H1 (cell line): ENCODE data around the gene SLX9. TPM values are rescaled to one million over a fixed set of nuclear protein-coding genes. Genes with fewer than 3 reads are reported as not detected.

Experiments used
- CTCF ChIA-PET: fragments of 300-600 bp; sonication (Branson Sonifier 250); formaldehyde crosslinking; loops from one replicate; lab custom pipeline; 2021; ENCODE audit not compliant: partially characterized antibody; lab: Charles Lee
- POLR2A ChIA-PET: fragments of 300-600 bp; sonication (Branson Sonifier 250); formaldehyde crosslinking; loops from one replicate; lab custom pipeline; 2021; ENCODE audit warnings: inconsistent platforms; ENCODE audit not compliant: partially characterized antibody; lab: Charles Lee
- DNase-seq, 2 experiments: peaks; one replicate each; pipeline versions ENCODE4 v3.0.0 to v3.0.0-alpha.2; 2010 to 2022; ENCODE audit warnings: low spot score in 2 of 2, low read depth in 1 of 2, mixed read lengths in 1 of 2
- FAIRE-seq: peaks from 2 replicates; lab custom pipeline; 2011; peaks lifted over from hg19 to GRCh38; lab: Jason Lieb, UNC
- H2AFZ ChIP-seq: 2 replicates; pipeline ENCODE4 v1.8.1; 2012; ENCODE audit warnings: low read length, inconsistent platforms
- H2AK5ac ChIP-seq: 2 replicates; pipeline ENCODE4 v1.6.1; 2013; ENCODE audit warnings: low read depth, low read length
- H2BK120ac ChIP-seq: replicated peaks from 2 replicates; pipeline ENCODE3; 2013; ENCODE audit warnings: low read depth, low read length, inconsistent platforms
- H2BK12ac ChIP-seq: 2 replicates; pipeline ENCODE4 v1.6.1; 2013; ENCODE audit warnings: low read depth, low read length
- H2BK15ac ChIP-seq: 2 replicates; pipeline ENCODE4 v1.6.1; 2013; ENCODE audit warnings: low read length
- H2BK20ac ChIP-seq: 2 replicates; pipeline ENCODE4 v1.6.1; 2013; ENCODE audit warnings: low read length
- H2BK5ac ChIP-seq: 2 replicates; pipeline ENCODE4 v1.6.1; 2013; ENCODE audit warnings: low read depth, low read length
- H3K14ac ChIP-seq: 2 replicates; pipeline ENCODE4 v1.6.1; 2013; ENCODE audit warnings: inconsistent platforms; ENCODE audit not compliant: insufficient read length
- H3K18ac ChIP-seq: 2 replicates; pipeline ENCODE4 v1.6.1; 2013; ENCODE audit warnings: low read length; ENCODE audit errors: extremely low read depth
- H3K23ac ChIP-seq: 2 replicates; pipeline ENCODE4 v1.6.1; 2013; ENCODE audit warnings: inconsistent platforms; ENCODE audit not compliant: insufficient read length
- H3K23me2 ChIP-seq: 2 replicates; pipeline ENCODE4 v1.6.1; 2013; ENCODE audit warnings: low read depth, low read length
- H3K27ac ChIP-seq: 2 replicates; pipeline ENCODE4 v1.6.1; 2011; ENCODE audit warnings: low read depth, low read length, inconsistent platforms
- H3K27me3 ChIP-seq, 4 experiments: replicated peaks in 1 of 4; 1 replicate in 1 of 4; 2 replicates in 3 of 4; pipeline versions ENCODE4 v1.6.1 to v1.8.1; 2011 to 2013; ENCODE audit warnings: low read length in 3 of 4, mild to moderate bottlenecking in 3 of 4, inconsistent platforms in 2 of 4, mixed read lengths in 2 of 4, moderate library complexity in 1 of 4; ENCODE audit not compliant: control insufficient read depth in 3 of 4, insufficient read depth in 3 of 4; ENCODE audit errors: extremely low read depth in 1 of 4
- H3K36me3 ChIP-seq, 4 experiments: 2 replicates each; pipeline versions ENCODE4 v1.6.1 to v1.8.1; 2011 to 2013; ENCODE audit warnings: mild to moderate bottlenecking in 4 of 4, low read length in 3 of 4, moderate library complexity in 2 of 4, control low read depth in 1 of 4, inconsistent platforms in 1 of 4; ENCODE audit not compliant: insufficient read depth in 4 of 4, control insufficient read depth in 2 of 4
- H3K4ac ChIP-seq: replicated peaks from 2 replicates; pipeline ENCODE3; 2013; ENCODE audit warnings: low read length, low read depth, mixed read lengths, inconsistent platforms; ENCODE audit not compliant: insufficient read length
- H3K4me1 ChIP-seq, 4 experiments: replicated peaks in 1 of 4; 1 replicate in 1 of 4; 2 replicates in 3 of 4; pipeline versions ENCODE4 v1.6.1 to v1.8.1; 2011 to 2013; ENCODE audit warnings: low read length in 3 of 4, inconsistent platforms in 2 of 4, mixed read lengths in 1 of 4; ENCODE audit not compliant: insufficient read depth in 4 of 4, control insufficient read depth in 3 of 4
- H3K4me2 ChIP-seq, 2 experiments: 2 replicates each; pipeline versions ENCODE4 v1.6.1 to v1.8.1; 2011 to 2013; ENCODE audit warnings: low read depth in 2 of 2, low read length in 2 of 2, control low read depth in 1 of 2, inconsistent platforms in 1 of 2, mild to moderate bottlenecking in 1 of 2; ENCODE audit not compliant: insufficient read depth in 1 of 2
- H3K4me3 ChIP-seq, 4 experiments: fragments of 200-600, 300-600 bp in 1 of 4; sonication (generic), shearing (Covaris generic), sonication (Bioruptor Twin) in 1 of 4; 2 replicates each; pipeline versions ENCODE4 v1.5.1 to v1.8.1; 2011 to 2016; ENCODE audit warnings: low read length in 4 of 4, low read depth in 3 of 4, control low read depth in 2 of 4, inconsistent platforms in 2 of 4, mild to moderate bottlenecking in 2 of 4, mixed read lengths in 1 of 4, moderate library complexity in 1 of 4; ENCODE audit not compliant: insufficient read depth in 2 of 4; ENCODE audit errors: extremely low read depth in 1 of 4
- H3K56ac ChIP-seq: replicated peaks from 2 replicates; pipeline ENCODE3; 2013; ENCODE audit warnings: low read depth, mild to moderate bottlenecking, mixed read lengths, low read length, inconsistent platforms; ENCODE audit not compliant: insufficient read length
- H3K79me1 ChIP-seq: 2 replicates; pipeline ENCODE4 v1.6.1; 2013; ENCODE audit warnings: low read depth, low read length, control low read depth
- H3K79me2 ChIP-seq, 2 experiments: 2 replicates each; pipeline versions ENCODE4 v1.6.1 to v1.8.1; 2012 to 2013; ENCODE audit warnings: low read length in 2 of 2, mild to moderate bottlenecking in 2 of 2, inconsistent platforms in 1 of 2; ENCODE audit not compliant: insufficient read depth in 2 of 2, control insufficient read depth in 1 of 2
- H3K9ac ChIP-seq, 4 experiments: replicated peaks in 1 of 4; 1 replicate in 1 of 4; 2 replicates in 3 of 4; pipeline versions ENCODE4 v1.6.1 to v1.8.1; 2011 to 2013; ENCODE audit warnings: low read depth in 3 of 4, low read length in 3 of 4, control low read depth in 2 of 4, mild to moderate bottlenecking in 2 of 4, moderate library complexity in 2 of 4, inconsistent platforms in 1 of 4; ENCODE audit errors: extremely low read depth in 1 of 4
- H3K9me3 ChIP-seq, 2 experiments: 2 replicates each; pipeline versions ENCODE4 v1.6.1 to v1.8.1; 2012 to 2013; ENCODE audit warnings: mild to moderate bottlenecking in 2 of 2, moderate library complexity in 2 of 2, control low read depth in 1 of 2, inconsistent platforms in 1 of 2, low read depth in 1 of 2, low read length in 1 of 2, mixed read lengths in 1 of 2; ENCODE audit not compliant: insufficient read depth in 2 of 2
- H4K20me1 ChIP-seq, 2 experiments: replicated peaks in 1 of 2; 2 replicates each; pipeline versions ENCODE3 to v1.8.1; 2011 to 2013; ENCODE audit warnings: inconsistent platforms in 2 of 2, low read length in 2 of 2, mild to moderate bottlenecking in 1 of 2; ENCODE audit not compliant: insufficient read depth in 2 of 2, control insufficient read depth in 1 of 2
- H4K5ac ChIP-seq: 2 replicates; pipeline ENCODE4 v1.6.1; 2013; ENCODE audit warnings: low read length, low read depth, mixed read lengths, inconsistent platforms; ENCODE audit not compliant: insufficient read length
- H4K8ac ChIP-seq: 2 replicates; pipeline ENCODE4 v1.8.0; 2013; ENCODE audit warnings: mild to moderate bottlenecking, moderate library complexity, low read length, inconsistent platforms; ENCODE audit not compliant: insufficient read depth; ENCODE audit errors: extremely low read depth
- H4K91ac ChIP-seq: replicated peaks from 2 replicates; pipeline ENCODE3; 2013; ENCODE audit warnings: low read length, mixed read lengths, inconsistent platforms; ENCODE audit not compliant: insufficient read length
- CBX8 ChIP-seq: fragments of 300-800, 300-1000 bp; sonication (generic); IDR thresholded peaks from 2 replicates; pipeline ENCODE4 v1.7.1; 2016; ENCODE audit warnings: low read depth, low read length, borderline replicate concordance
- CTBP2 ChIP-seq: IDR thresholded peaks from 2 replicates; pipeline ENCODE4 v1.7.0; 2011; ENCODE audit warnings: borderline replicate concordance, mild to moderate bottlenecking, moderate library complexity, mixed read lengths, low read length; ENCODE audit not compliant: insufficient read depth, insufficient read length
- GABPA ChIP-seq: IDR thresholded peaks from 2 replicates; pipeline ENCODE4 v1.6.1; 2011; ENCODE audit warnings: mild to moderate bottlenecking, low read length, moderate library complexity, borderline replicate concordance; ENCODE audit not compliant: insufficient read depth
- MAFK ChIP-seq: IDR thresholded peaks from 2 replicates; pipeline ENCODE4 v1.6.1; 2012; ENCODE audit warnings: low read depth, mild to moderate bottlenecking, improper control_type of control experiment, low read length
- POU5F1 ChIP-seq: IDR thresholded peaks from 2 replicates; pipeline ENCODE4 v1.6.1; 2011; ENCODE audit warnings: low read depth, mild to moderate bottlenecking, low read length, moderate library complexity
- SAP30 ChIP-seq: fragments of 300-600 bp; sonication (generic); IDR thresholded peaks from 2 replicates; pipeline ENCODE4 v1.7.1; 2012; ENCODE audit warnings: low read length, moderate library complexity, mild to moderate bottlenecking, inconsistent platforms; ENCODE audit not compliant: insufficient read depth, insufficient replicate concordance
- YY1 ChIP-seq: IDR thresholded peaks from 2 replicates; pipeline ENCODE4 v1.6.1; 2011; ENCODE audit warnings: low read depth, mild to moderate bottlenecking, low read length
- whole genome bisulfite sequencing, 2 experiments: shearing (Covaris generic) in 1 of 2; methylation state at CpG; one replicate each; pipeline versions ENCODE4 v1.1.6 to v1.1.7; 2013 to 2015; ENCODE audit warnings: low lambda C conversion rate in 2 of 2, mixed read lengths in 2 of 2, inconsistent platforms in 1 of 2, low coverage in 1 of 2, missing lambda C conversion rate in 1 of 2; ENCODE audit not compliant: insufficient replicate concordance in 2 of 2, insufficient coverage in 1 of 2, insufficient read length in 1 of 2; ENCODE audit errors: extremely low coverage in 1 of 2, missing lambda C conversion rate in 1 of 2; 5-methylcytosine and 5-hydroxymethylcytosine counted together
- polyA plus RNA-seq, 7 experiments: library from polyadenylated mRNA; depleted of rRNA in 3 of 7; stranded (reverse) in 5 of 7; unstranded in 2 of 7; fragments of >200 nt in 5 of 7; fragments of 200-250 nt in 2 of 7; gene quantifications; 1 replicate in 5 of 7; 2 replicates in 1 of 7; 4 replicates in 1 of 7; pipeline versions ENCODE4 v1.2.1 to v1.2.3, GENCODE V29; 2011 to 2013; ENCODE audit warnings: missing spikeins in 2 of 7, mixed read lengths in 2 of 7
- total RNA-seq: library from RNA; stranded (reverse); fragmentation: NEBNext Ultra II Directional; extraction: Animal tissue kit (Norgen Biotek cat#: 25700); gene quantifications from 2 replicates; pipeline ENCODE4 v1.2.1, GENCODE V29; 2021

The SLX9 gene
- total and polyA plus RNA-seq, 2 of the 8 experiments (the other 6 are each of a cell fraction or from before 2014, with no cell fraction given) = 17.7 to 57.3 TPM

- CTCF ChIA-PET = interaction anchor here (1.5 kb wide), 1 partner anchor 11 kb away, joined by 3 read pairs; no protein-coding TSS in a partner anchor
- TF ChIP-seq MAFK (no peak), GABPA (no peak), POU5F1 (no peak), SAP30 (no peak), CTBP2 (no peak), CBX8 (no peak), YY1 (no peak)
These were observed 69.8 kb downstream of the SLX9 start for GRCh38 chr21:45009616-45010015.

More at GRCh38 chr21:45009616-45010015, 69.8 kb downstream of the SLX9 start:
- no peaks in the 10 kb centered on the region for H3K79me1 ChIP-seq
- no peak overlapping the region for H4K91ac ChIP-seq
- H3K4me3 ChIP-seq = no peak overlapping the region
- H2BK15ac ChIP-seq = no peak overlapping the region
- no peak overlapping the region for H3K14ac ChIP-seq
- H2BK120ac ChIP-seq = no peak overlapping the region
- H2AFZ ChIP-seq = no peak overlapping the region
- H2BK20ac ChIP-seq = no peak overlapping the region
- FAIRE-seq (no peak), DNase-seq (no peak)
- no peaks in the 10 kb centered on the region; a peak in 1 of 4 replicates for H3K9me3 ChIP-seq
- H3K18ac ChIP-seq = no peak overlapping the region
- H3K56ac ChIP-seq = no peak overlapping the region
- peaks cover 0 to 22% (median 12%) of the 10 kb centered on the region in 4 experiments; a peak in 6 of 7 replicates for H3K4me1 ChIP-seq
- no peak overlapping the region for H4K5ac ChIP-seq
- no peak overlapping the region for H2AK5ac ChIP-seq
- no peak overlapping the region for H2BK12ac ChIP-seq
- no peaks in the 10 kb centered on the region for H3K23me2 ChIP-seq
- H2BK5ac ChIP-seq = no peak overlapping the region
- H4K20me1 ChIP-seq = no peaks in the 10 kb centered on the region
- no peak overlapping the region for H3K27ac ChIP-seq
- no peak overlapping the region for H3K9ac ChIP-seq
- H3K4ac ChIP-seq = no peak overlapping the region
- peaks cover 0 to 2% (median 0%) of the 10 kb centered on the region in 4 experiments; a peak in 1 of 7 replicates for H3K27me3 ChIP-seq
- no peak overlapping the region for H4K8ac ChIP-seq
- no peak overlapping the region for H3K4me2 ChIP-seq
- no peaks in the 10 kb centered on the region for H3K79me2 ChIP-seq
- no peaks in the 10 kb centered on the region for H3K36me3 ChIP-seq
- H3K23ac ChIP-seq = no peak overlapping the region
- WGBS, 2 experiments = 84% methylated on average over 5 of the region's 5 CpGs; no CpG with 5 or more reads in 1 of the 2 experiments
- POLR2A ChIA-PET = interaction anchor here (1.3 kb wide), 1 partner anchor 90 kb away, joined by 3 read pairs; no protein-coding TSS in a partner anchor
